Loucy (cell line): ENCODE data around the gene SLC6A5.

ENCODE experiments used
- H2AFZ ChIP-seq: fragments of 200-600 bp; sonication (generic); 2 replicates; pipeline ENCODE4 v1.6.0; 2016; ENCODE audit warnings: antibody characterized with exemption, mild to moderate bottlenecking, low read length, moderate library complexity
- H3F3A ChIP-seq: fragments of 200-600 bp; 2 replicates; pipeline ENCODE4 v1.6.0; 2016; ENCODE audit warnings: antibody characterized with exemption, low read depth, mild to moderate bottlenecking
- H3K27me3 ChIP-seq: fragments of 200-600 bp; sonication (generic); 2 replicates; pipeline ENCODE4 v1.6.1; 2014; ENCODE audit warnings: low read length, mild to moderate bottlenecking; ENCODE audit not compliant: insufficient read depth, poor library complexity, severe bottlenecking
- H3K36me3 ChIP-seq: fragments of 200-600 bp; sonication (generic); 2 replicates; pipeline ENCODE4 v1.6.1; 2016; ENCODE audit warnings: low read length; ENCODE audit not compliant: insufficient read depth
- H3K4me1 ChIP-seq: fragments of 200-600 bp; sonication (generic); 2 replicates; pipeline ENCODE4 v1.5.1; 2014; ENCODE audit warnings: low read length, mild to moderate bottlenecking; ENCODE audit not compliant: insufficient read depth, poor library complexity, severe bottlenecking
- H3K4me2 ChIP-seq: fragments of 200-600 bp; sonication (generic); 2 replicates; pipeline ENCODE4 v1.6.0; 2014; ENCODE audit warnings: antibody characterized with exemption, low read length, low read depth, mild to moderate bottlenecking; ENCODE audit not compliant: poor library complexity, severe bottlenecking
- H3K4me3 ChIP-seq: fragments of 200-600 bp; sonication (generic); 2 replicates; pipeline ENCODE4 v1.5.1; 2014; ENCODE audit warnings: low read length, mild to moderate bottlenecking, mixed read lengths; ENCODE audit not compliant: poor library complexity, severe bottlenecking
- H3K79me2 ChIP-seq: fragments of 200-600 bp; sonication (generic); 2 replicates; pipeline ENCODE4 v1.6.1; 2014; ENCODE audit warnings: low read length; ENCODE audit not compliant: insufficient read depth
- H3K9ac ChIP-seq: fragments of 200-600 bp; sonication (generic); 2 replicates; pipeline ENCODE4 v1.6.0; 2014; ENCODE audit warnings: mild to moderate bottlenecking, low read depth, low read length, moderate library complexity; ENCODE audit not compliant: poor library complexity, severe bottlenecking
- H3K9me2 ChIP-seq: fragments of 200-600 bp; sonication (generic); replicated peaks from 2 replicates; pipeline ENCODE4 v1.6.1; 2016; ENCODE audit warnings: low read depth, low read length, mixed read lengths
- H3K9me3 ChIP-seq: fragments of 200-600 bp; sonication (generic); 2 replicates; pipeline ENCODE4 v1.6.1; 2014; ENCODE audit warnings: mild to moderate bottlenecking, antibody characterized with exemption, low read length, low read depth; ENCODE audit not compliant: insufficient read depth
- H4K20me1 ChIP-seq: fragments of 200-600 bp; sonication (generic); 2 replicates; pipeline ENCODE4 v1.6.0; 2014; ENCODE audit warnings: antibody characterized with exemption, low read length, mild to moderate bottlenecking; ENCODE audit not compliant: insufficient read depth, poor library complexity, severe bottlenecking
- EZH2phosphoT487 ChIP-seq: fragments of 200-600 bp; IDR thresholded peaks from 2 replicates; pipeline ENCODE4 v1.6.1; 2018; ENCODE audit warnings: antibody characterized with exemption, mild to moderate bottlenecking, moderate library complexity, borderline replicate concordance
- TF ChIP-seq, protein P1 (sequence below): fragments of 200-600 bp; sonication (generic); conservative IDR thresholded peaks from 2 replicates; pipeline ENCODE4 v1.5.1; 2014; ENCODE audit warnings: mild to moderate bottlenecking, antibody characterized with exemption, low read length

Gene SLC6A5

DNA sequence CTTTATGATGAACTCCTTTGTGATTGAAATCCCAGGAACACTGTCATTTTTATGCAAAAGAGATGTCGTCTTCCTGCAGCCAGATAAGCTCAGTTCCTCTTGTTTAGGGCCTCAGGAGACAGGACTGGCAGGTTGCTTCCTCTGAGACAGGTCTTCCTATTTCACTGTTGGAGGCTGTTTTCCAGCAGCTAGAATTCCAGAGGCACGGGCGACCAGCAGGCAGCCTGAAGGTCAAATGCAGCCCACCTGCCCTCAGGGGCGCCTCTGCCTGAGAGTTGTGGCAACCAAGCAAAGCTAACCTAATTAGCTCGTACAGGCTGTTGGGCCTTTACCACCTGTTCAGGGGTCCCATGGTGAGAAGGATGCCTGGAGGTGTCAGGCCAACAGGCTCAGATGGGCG lies 22.3 kb downstream of the SLC6A5 start:
- Histone ChIP-seq H3K4me2 (no peak overlapping the region), H3K79me2 (no peaks in the 10 kb centered on the region), H3K9me3 (no peaks in the 10 kb centered on the region), H3K36me3 (no peaks in the 10 kb centered on the region), H2AFZ (no peak overlapping the region), H3K9me2 (no peaks in the 10 kb centered on the region), H3K4me1 (no peaks in the 10 kb centered on the region), H4K20me1 (no peaks in the 10 kb centered on the region), H3K27me3 (no peaks in the 10 kb centered on the region), H3F3A (no peaks in the 10 kb centered on the region), H3K9ac (no peak overlapping the region), H3K4me3 (no peak overlapping the region)
- TF ChIP-seq, protein P1, sequence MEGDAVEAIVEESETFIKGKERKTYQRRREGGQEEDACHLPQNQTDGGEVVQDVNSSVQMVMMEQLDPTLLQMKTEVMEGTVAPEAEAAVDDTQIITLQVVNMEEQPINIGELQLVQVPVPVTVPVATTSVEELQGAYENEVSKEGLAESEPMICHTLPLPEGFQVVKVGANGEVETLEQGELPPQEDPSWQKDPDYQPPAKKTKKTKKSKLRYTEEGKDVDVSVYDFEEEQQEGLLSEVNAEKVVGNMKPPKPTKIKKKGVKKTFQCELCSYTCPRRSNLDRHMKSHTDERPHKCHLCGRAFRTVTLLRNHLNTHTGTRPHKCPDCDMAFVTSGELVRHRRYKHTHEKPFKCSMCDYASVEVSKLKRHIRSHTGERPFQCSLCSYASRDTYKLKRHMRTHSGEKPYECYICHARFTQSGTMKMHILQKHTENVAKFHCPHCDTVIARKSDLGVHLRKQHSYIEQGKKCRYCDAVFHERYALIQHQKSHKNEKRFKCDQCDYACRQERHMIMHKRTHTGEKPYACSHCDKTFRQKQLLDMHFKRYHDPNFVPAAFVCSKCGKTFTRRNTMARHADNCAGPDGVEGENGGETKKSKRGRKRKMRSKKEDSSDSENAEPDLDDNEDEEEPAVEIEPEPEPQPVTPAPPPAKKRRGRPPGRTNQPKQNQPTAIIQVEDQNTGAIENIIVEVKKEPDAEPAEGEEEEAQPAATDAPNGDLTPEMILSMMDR, result no peak
- TF ChIP-seq EZH2phosphoT487, result no peak

DNA sequence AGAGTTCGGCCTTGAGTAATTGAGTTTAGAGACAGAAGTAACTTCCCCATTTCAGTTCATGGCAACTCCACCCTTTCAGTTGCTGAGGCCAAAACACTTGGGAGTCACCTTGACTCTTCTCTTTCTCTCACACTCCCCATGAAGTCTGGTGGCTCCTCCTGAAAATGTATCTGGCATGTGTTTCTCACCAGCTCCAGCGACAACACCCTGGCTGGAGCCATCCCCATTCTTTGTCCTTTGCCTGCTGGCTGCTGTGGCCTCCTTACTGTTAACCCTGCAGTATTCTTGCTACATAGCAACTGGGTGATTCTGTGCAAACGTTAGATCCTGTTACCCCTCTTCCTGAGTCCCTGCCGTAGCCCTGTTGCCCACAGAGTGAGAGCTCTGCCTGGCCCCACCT lies 23.8 kb downstream of the SLC6A5 start:
- Histone ChIP-seq H4K20me1 (no peaks in the 10 kb centered on the region), H3K9me3 (no peaks in the 10 kb centered on the region), H3F3A (no peaks in the 10 kb centered on the region), H3K9ac (no peak overlapping the region), H3K79me2 (no peaks in the 10 kb centered on the region), H3K4me1 (no peaks in the 10 kb centered on the region), H3K4me2 (no peak overlapping the region), H2AFZ (no peak overlapping the region), H3K27me3 (no peaks in the 10 kb centered on the region), H3K4me3 (no peak overlapping the region), H3K9me2 (no peaks in the 10 kb centered on the region), H3K36me3 (no peaks in the 10 kb centered on the region)
- TF ChIP-seq, protein P1, result no peak
- TF ChIP-seq EZH2phosphoT487, result no peak

DNA sequence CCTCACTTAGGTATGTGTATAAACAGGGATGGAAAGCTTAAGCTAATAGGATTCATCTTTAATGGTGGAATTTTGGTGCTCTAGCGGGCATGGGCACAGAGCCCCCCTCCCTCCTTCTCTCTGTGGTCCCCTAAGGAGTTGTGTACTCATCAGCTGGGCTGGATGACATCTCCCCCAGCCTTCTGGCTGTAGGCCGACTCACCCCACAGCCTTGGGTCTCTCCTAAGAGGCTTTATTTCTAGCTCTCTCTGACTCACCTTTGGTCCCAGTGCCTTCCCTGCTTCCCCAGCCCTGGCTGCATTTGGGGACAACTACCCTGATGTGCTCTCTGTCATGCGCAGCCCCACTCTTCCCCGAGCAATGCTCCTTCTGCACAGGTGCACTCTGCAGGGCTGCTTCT lies 26.9 kb downstream of the SLC6A5 start:
- Histone ChIP-seq H3F3A (no peaks in the 10 kb centered on the region), H3K4me1 (no peaks in the 10 kb centered on the region), H3K79me2 (no peaks in the 10 kb centered on the region), H3K4me3 (no peak overlapping the region), H3K9me3 (no peaks in the 10 kb centered on the region), H4K20me1 (no peaks in the 10 kb centered on the region), H3K27me3 (no peaks in the 10 kb centered on the region), H3K9ac (no peak overlapping the region), H3K9me2 (no peaks in the 10 kb centered on the region), H2AFZ (no peak overlapping the region), H3K36me3 (no peaks in the 10 kb centered on the region), H3K4me2 (no peak overlapping the region)
- no peak for TF ChIP-seq EZH2phosphoT487
- TF ChIP-seq, protein P1, result no peak
